IMR-90 (cell line): ENCODE results near the gene RAD51B. TPM values are rescaled to one million over a fixed set of nuclear protein-coding genes. Genes with fewer than 3 reads are reported as not detected.
A peak's percentile ranks its signal among the peaks of the same experiment; 100 is the strongest.

ENCODE experiments used
- ATAC-seq: fragments of 200-7000 bp; cut with Tn5 transposase; 2 replicates; pipeline ENCODE4 v1.9.1; 2020; ENCODE audit warnings: low read depth, mild to moderate bottlenecking, moderate library complexity
- BruUV-seq: library from RNA; stranded (reverse); fragments of 400-500 nt; replicated peaks from 2 replicates; lab custom pipeline; 2021; lab: Mats Ljungman, UMichigan
- CTCF ChIA-PET: fragments of 300-600 bp; formaldehyde crosslinking; extraction: SDS; loops from one replicate; lab custom pipeline; 2021; ENCODE audit warnings: antibody characterized with exemption; lab: Yijun Ruan, JAX
- POLR2A ChIA-PET: fragments of 300-600 bp; sonication (Branson Sonifier 250); formaldehyde crosslinking; loops from one replicate; lab custom pipeline; 2022; ENCODE audit warnings: antibody characterized with exemption; ENCODE audit not compliant: unreplicated experiment; lab: Charles Lee
- DNase-seq: peaks from one replicate; pipeline ENCODE4 v3.0.0; 2013
- H2AFZ ChIP-seq: replicated peaks from 2 replicates; pipeline ENCODE3; 2013; ENCODE audit warnings: low read length, mild to moderate bottlenecking; ENCODE audit not compliant: poor library complexity
- H2AK5ac ChIP-seq: 2 replicates; pipeline ENCODE4 v1.6.1; 2013; ENCODE audit warnings: low read depth, low read length, inconsistent platforms
- H2AK9ac ChIP-seq: replicated peaks from 2 replicates; pipeline ENCODE3; 2013; ENCODE audit warnings: mild to moderate bottlenecking, low read depth, low read length, moderate library complexity; ENCODE audit not compliant: poor library complexity
- H2BK120ac ChIP-seq: 2 replicates; pipeline ENCODE4 v1.6.1; 2013; ENCODE audit warnings: low read depth, low read length, inconsistent platforms
- H2BK15ac ChIP-seq: 3 replicates; pipeline ENCODE4 v1.6.1; 2013; ENCODE audit warnings: low read depth, low read length, inconsistent platforms
- H2BK20ac ChIP-seq: 2 replicates; pipeline ENCODE4 v1.6.1; 2013; ENCODE audit warnings: low read depth, mild to moderate bottlenecking, inconsistent platforms, low read length, moderate library complexity
- H2BK5ac ChIP-seq: 2 replicates; pipeline ENCODE4 v1.6.1; 2013; ENCODE audit warnings: mild to moderate bottlenecking, low read depth, low read length, inconsistent platforms; ENCODE audit not compliant: poor library complexity, severe bottlenecking
- H3K14ac ChIP-seq: replicated peaks from 2 replicates; pipeline ENCODE4 v1.6.1; 2013; ENCODE audit warnings: low read depth, low read length, inconsistent platforms
- H3K18ac ChIP-seq: 2 replicates; pipeline ENCODE4 v1.6.1; 2013; ENCODE audit warnings: low read depth, low read length, control low read depth
- H3K23ac ChIP-seq: 2 replicates; pipeline ENCODE4 v1.6.1; 2013; ENCODE audit warnings: low read depth, low read length, inconsistent platforms
- H3K27ac ChIP-seq: 2 replicates; pipeline ENCODE4 v1.5.1; 2013; ENCODE audit warnings: mild to moderate bottlenecking, control low read depth, low read length; ENCODE audit not compliant: insufficient read depth
- H3K27me3 ChIP-seq: 2 replicates; pipeline ENCODE4 v1.6.1; 2013; ENCODE audit warnings: low read length; ENCODE audit not compliant: control insufficient read depth, insufficient read depth
- H3K36me3 ChIP-seq: 2 replicates; pipeline ENCODE4 v1.6.1; 2013; ENCODE audit warnings: low read length, mixed read lengths; ENCODE audit not compliant: control insufficient read depth, insufficient read depth
- H3K4ac ChIP-seq: 2 replicates; pipeline ENCODE4 v1.6.1; 2013; ENCODE audit warnings: low read depth, low read length, inconsistent platforms
- H3K4me1 ChIP-seq: 2 replicates; pipeline ENCODE4 v1.6.1; 2013; ENCODE audit warnings: low read length, mixed read lengths; ENCODE audit not compliant: control insufficient read depth, insufficient read depth
- H3K4me2 ChIP-seq: 2 replicates; pipeline ENCODE4 v1.6.1; 2013; ENCODE audit warnings: low read depth, mild to moderate bottlenecking, control low read depth, low read length, moderate library complexity
- H3K4me3 ChIP-seq: 2 replicates; pipeline ENCODE4 v1.5.1; 2013; ENCODE audit warnings: low read depth, mild to moderate bottlenecking, control low read depth, low read length, moderate library complexity; ENCODE audit not compliant: insufficient read depth
- H3K56ac ChIP-seq: 2 replicates; pipeline ENCODE4 v1.6.1; 2013; ENCODE audit warnings: low read length, inconsistent platforms; ENCODE audit not compliant: insufficient read depth; ENCODE audit errors: extremely low read depth
- H3K79me1 ChIP-seq, 2 experiments: 2 replicates each; pipeline ENCODE4 v1.6.1; 2013; ENCODE audit warnings: low read length in 2 of 2, inconsistent platforms in 1 of 2, low read depth in 1 of 2
- H3K9ac ChIP-seq: 2 replicates; pipeline ENCODE4 v1.6.1; 2013; ENCODE audit warnings: low read depth, low read length, control low read depth
- H3K9me1 ChIP-seq: 2 replicates; pipeline ENCODE4 v1.6.1; 2013; ENCODE audit warnings: low read length, inconsistent platforms; ENCODE audit not compliant: insufficient read depth
- H3K9me3 ChIP-seq: 2 replicates; pipeline ENCODE4 v1.6.1; 2013; ENCODE audit warnings: low read length; ENCODE audit not compliant: control insufficient read depth, insufficient read depth
- H4K20me1 ChIP-seq: 2 replicates; pipeline ENCODE4 v1.6.1; 2013; ENCODE audit warnings: low read length, inconsistent platforms; ENCODE audit not compliant: insufficient read depth
- H4K5ac ChIP-seq: 2 replicates; pipeline ENCODE4 v1.6.1; 2013; ENCODE audit warnings: mild to moderate bottlenecking, low read depth, low read length, control low read depth
- H4K8ac ChIP-seq, 2 experiments: 2 replicates each; pipeline ENCODE4 v1.6.1; 2013; ENCODE audit warnings: low read depth in 2 of 2, low read length in 2 of 2, control low read depth in 1 of 2, inconsistent platforms in 1 of 2
- H4K91ac ChIP-seq: 2 replicates; pipeline ENCODE4 v1.6.1; 2013; ENCODE audit warnings: low read depth, low read length, inconsistent platforms; ENCODE audit not compliant: insufficient read depth
- CHD1 ChIP-seq: IDR thresholded peaks from 2 replicates; pipeline ENCODE4 v1.6.1; 2012; ENCODE audit warnings: low read depth, low read length, improper control_type of control experiment
- CTCF ChIP-seq: conservative IDR thresholded peaks from 2 replicates; pipeline ENCODE4 v1.5.1; 2012; ENCODE audit warnings: mild to moderate bottlenecking, low read depth, low read length, improper control_type of control experiment
- FOS ChIP-seq: fragments of 150-350 bp; IDR thresholded peaks from 2 replicates; pipeline ENCODE4 v1.6.1; 2016; ENCODE audit warnings: low read depth, low read length
- MAFK ChIP-seq: IDR thresholded peaks from 2 replicates; pipeline ENCODE4 v1.6.1; 2012; ENCODE audit warnings: low read depth, low read length, improper control_type of control experiment
- MAZ ChIP-seq: IDR thresholded peaks from 2 replicates; pipeline ENCODE4 v1.6.1; 2012; ENCODE audit warnings: low read depth, mild to moderate bottlenecking, low read length, improper control_type of control experiment, moderate library complexity, borderline replicate concordance
- RFX5 ChIP-seq: IDR thresholded peaks from 2 replicates; pipeline ENCODE4 v1.8.0; 2012; ENCODE audit warnings: low read depth, mild to moderate bottlenecking, low read length, moderate library complexity
- SMC3 ChIP-seq: fragments of 150-350 bp; IDR thresholded peaks from 2 replicates; pipeline ENCODE4 v1.6.1; 2016; ENCODE audit warnings: low read depth, mild to moderate bottlenecking, antibody characterized with exemption, low read length, moderate library complexity
- USF2 ChIP-seq: fragments of 150-350 bp; IDR thresholded peaks from 2 replicates; pipeline ENCODE4 v1.6.1; 2017; ENCODE audit warnings: mild to moderate bottlenecking, antibody characterized with exemption, low read length, low read depth
- WGBS, 2 experiments: methylation state at CpG; one replicate each; pipeline versions ENCODE4 v1.1.5 to v1.1.7; 2013; ENCODE audit warnings: missing lambda C conversion rate in 2 of 2; ENCODE audit not compliant: insufficient read length in 1 of 2; ENCODE audit errors: extremely low coverage in 2 of 2; 5-methylcytosine and 5-hydroxymethylcytosine counted together
- dilution Hi-C: fragments of 300-500 bp; cut with HindIII; formaldehyde crosslinking; loops from one replicate; pipeline ENCODE4 v1.14.3; 2018; ENCODE audit warnings: low sequenced_read_pairs; ENCODE audit not compliant: unreplicated experiment
- in situ Hi-C: fragments of 300-500 bp; cut with MboI; formaldehyde crosslinking; loops from 3 replicates; pipeline ENCODE4 v1.14.3; 2019; ENCODE audit warnings: low sequenced_read_pairs, inconsistent platforms, mixed read lengths
- intact Hi-C: fragments of 100-400 bp; cut with micrococcal nuclease; formaldehyde crosslinking; loops from 2 replicates; pipeline ENCODE4 v1.10.0; 2022
- polyA plus RNA-seq, 3 experiments: library from polyadenylated mRNA; depleted of rRNA; stranded (reverse); fragments of >200 nt; gene quantifications; 2 replicates each; pipeline ENCODE4 v1.2.3, GENCODE V29; 2012; ENCODE audit warnings: low replicate concordance in 1 of 3
- total RNA-seq: library from RNA; depleted of rRNA; stranded (reverse); fragments of >200 nt; gene quantifications from 2 replicates; pipeline ENCODE4 v1.2.3, GENCODE V29; 2012

The RAD51B gene
- total and polyA plus RNA-seq, 2 of the 4 experiments (the other 2 are of a cell fraction), result 5.1 to 18.8 TPM

- H4K5ac ChIP-seq, result no peak overlapping the region
- ATAC-seq (no peak), DNase-seq (no peak)
- WGBS, 2 experiments, result no CpG with 5 or more reads among the region's 2 CpGs
- no peak overlapping the region for H2AK9ac ChIP-seq
- dilution Hi-C loops (no loop called here), in situ Hi-C loops (no loop called here), intact Hi-C loops (no loop called here)
- ChIA-PET CTCF (no interaction called here), POLR2A (no interaction called here)
- H3K27ac ChIP-seq, result no peak overlapping the region
- no peaks in the 10 kb centered on the region for H4K20me1 ChIP-seq
- peaks cover 0 to 3% of the 10 kb centered on the region in 2 experiments; a peak in 1 of 4 replicates for H3K79me1 ChIP-seq
- no peak overlapping the region for H2BK5ac ChIP-seq
- H3K4me3 ChIP-seq, result no peak overlapping the region
- no peak overlapping the region for H3K56ac ChIP-seq
- no peak overlapping the region for H3K9ac ChIP-seq
- H3K36me3 ChIP-seq, result no peaks in the 10 kb centered on the region
- peak overlapping the region; percentile 62; the same call in 1 of the 2 replicates for H2BK20ac ChIP-seq
- no peak overlapping the region for H2AK5ac ChIP-seq
- H3K4ac ChIP-seq, result no peak overlapping the region
- BruUV-seq, result no TSS peak
- no peak overlapping the region for H4K8ac ChIP-seq
- no peak overlapping the region for H3K23ac ChIP-seq
- H2BK15ac ChIP-seq, result no peak overlapping the region
- peaks cover 5% of the 10 kb centered on the region for H3K9me1 ChIP-seq
- H2BK120ac ChIP-seq, result no peak overlapping the region
- no peaks in the 10 kb centered on the region for H3K27me3 ChIP-seq
- H3K9me3 ChIP-seq, result no peaks in the 10 kb centered on the region
- no peak overlapping the region; the same call in 1 of the 2 replicates for H4K91ac ChIP-seq
- TF ChIP-seq CHD1 (no peak), USF2 (no peak), RFX5 (no peak), MAZ (no peak), CTCF (no peak), MAFK (no peak), FOS (no peak), SMC3 (no peak)
- no peak overlapping the region for H2AFZ ChIP-seq
- H3K18ac ChIP-seq, result no peak overlapping the region
- H3K4me1 ChIP-seq, result peaks cover 3% of the 10 kb centered on the region
- H3K4me2 ChIP-seq, result no peak overlapping the region
- no peak overlapping the region for H3K14ac ChIP-seq
Measured at GRCh38 chr14:68557648-68558047, 738.1 kb downstream of the RAD51B start.
